Activated CD4-positive, alpha-beta T cell treated with anti-CD3 and anti-CD28 coated beads, Interleukin-10, Interleukin-2, amounts not matched to agents 100 ng/mL and 50 ng/mL, durations not matched to agents 16 hours and 8 hours (primary cell): ENCODE measurements around the gene SMPD2.
A peak's percentile ranks its signal among the peaks of the same experiment; 100 is the strongest.

Experiments used
- DNase-seq: peaks from one replicate; pipeline ENCODE4 v3.0.0-alpha.2; 2020

SMPD2 gene

DNA sequence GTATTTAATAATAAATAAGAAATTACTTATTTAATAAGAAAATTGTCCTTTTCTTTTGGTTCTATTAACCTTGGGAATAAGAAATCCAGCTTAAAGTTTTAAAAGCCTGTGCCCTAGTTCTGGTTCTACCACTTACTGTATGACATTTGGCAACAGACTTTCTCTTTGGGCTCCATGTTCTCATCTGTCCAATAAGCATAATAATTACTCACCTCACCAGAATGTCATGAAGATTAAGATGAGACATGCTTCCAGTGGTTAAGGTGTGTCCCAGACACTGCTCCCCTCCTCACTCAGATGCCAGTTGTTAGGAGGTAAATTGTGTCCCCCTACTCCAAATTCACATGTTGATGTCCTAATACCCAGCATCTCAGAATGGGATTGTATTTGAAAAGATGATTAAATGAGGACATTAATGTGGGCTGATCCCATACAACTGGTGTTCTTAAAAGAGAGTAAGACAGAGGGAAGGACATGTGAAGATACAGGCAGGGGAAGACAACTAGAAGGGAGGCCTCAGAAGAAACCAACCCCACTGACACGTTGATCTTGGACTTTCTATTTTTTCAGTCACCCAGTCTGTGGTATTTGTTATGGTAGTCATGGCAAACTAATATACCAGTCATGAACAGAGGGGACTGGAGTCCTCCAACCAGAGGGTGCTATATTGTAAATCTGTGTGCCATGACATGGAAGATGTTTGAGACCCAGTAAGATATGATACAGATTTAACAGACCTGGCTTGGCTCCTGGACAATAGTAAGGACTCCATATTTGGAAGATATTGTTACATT, 21.4 kb downstream of the SMPD2 start:
- no peak for DNase-seq

DNA sequence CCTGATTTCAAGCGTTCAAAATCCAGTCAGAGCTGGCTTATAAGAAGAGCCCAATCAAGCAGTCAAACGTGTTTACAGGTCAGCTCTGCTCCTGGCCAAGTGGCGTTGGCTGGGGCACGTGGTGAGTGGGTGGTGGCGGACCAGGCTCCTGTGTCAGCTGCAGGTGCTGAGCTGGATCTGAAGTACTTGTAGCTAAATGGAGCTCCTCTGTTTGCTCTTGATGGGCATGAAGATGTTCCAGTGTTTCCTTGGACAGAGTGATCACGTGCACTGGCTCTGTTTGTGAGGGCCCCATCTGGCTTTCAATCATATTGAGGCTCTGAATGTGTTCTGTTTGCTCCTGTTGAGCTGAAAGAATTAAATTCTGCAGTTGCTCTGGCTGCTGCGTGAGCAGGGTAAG, 25.2 kb downstream of the SMPD2 start:
- no peak for DNase-seq

DNA sequence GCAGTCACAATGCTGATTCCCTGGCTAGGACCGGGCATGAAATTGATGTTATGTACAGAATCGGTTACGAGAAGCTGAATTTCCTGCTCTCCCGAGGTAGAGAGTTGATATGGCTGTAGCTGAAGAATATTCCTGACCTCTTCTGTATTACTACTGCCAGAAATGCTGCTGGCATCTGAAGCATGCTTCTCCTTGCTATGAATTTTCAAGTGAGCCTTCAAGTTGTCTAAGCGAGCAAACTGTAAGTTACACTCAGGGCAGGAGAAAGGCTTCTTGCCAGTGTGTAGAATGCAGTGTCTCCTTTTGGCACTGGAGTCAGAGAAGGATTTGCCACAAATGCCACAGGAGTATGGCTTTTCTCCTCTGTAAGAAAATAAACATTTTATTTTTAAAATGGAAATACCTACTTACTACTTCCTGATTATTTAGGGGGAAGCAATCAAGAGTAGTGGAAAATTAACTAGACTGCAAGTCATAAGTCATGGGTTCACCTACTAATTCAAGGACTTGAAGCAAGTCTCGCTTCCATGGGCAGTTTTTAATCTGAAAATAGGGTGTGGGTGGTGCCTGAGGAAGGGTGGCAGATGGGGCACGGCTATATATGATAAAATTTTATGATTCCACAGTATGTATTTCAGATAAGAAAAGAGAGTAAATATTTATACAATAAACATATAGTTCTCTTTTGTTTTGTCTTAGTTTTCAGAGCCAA, 25.8 kb downstream of the SMPD2 start:
- no peak for DNase-seq

DNA sequence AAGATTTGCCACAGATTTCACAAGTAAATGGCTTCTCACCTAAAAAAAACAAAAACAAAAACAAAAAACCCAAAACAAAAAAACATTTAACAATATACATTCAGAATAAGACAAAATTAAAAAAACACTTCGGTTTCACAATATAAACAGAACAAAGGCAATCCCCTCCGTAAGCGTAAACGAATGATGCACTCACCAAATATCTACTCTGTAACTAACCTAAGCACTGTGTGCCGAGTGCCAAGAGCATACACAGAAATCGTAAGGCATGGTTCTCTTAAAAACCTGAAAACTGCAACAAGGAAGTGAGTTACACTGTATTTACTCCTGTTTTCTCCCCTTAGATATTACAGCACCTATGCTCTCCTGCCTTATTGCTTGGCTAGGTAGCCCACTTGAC, 27.2 kb downstream of the SMPD2 start:
- no peak for DNase-seq

DNA sequence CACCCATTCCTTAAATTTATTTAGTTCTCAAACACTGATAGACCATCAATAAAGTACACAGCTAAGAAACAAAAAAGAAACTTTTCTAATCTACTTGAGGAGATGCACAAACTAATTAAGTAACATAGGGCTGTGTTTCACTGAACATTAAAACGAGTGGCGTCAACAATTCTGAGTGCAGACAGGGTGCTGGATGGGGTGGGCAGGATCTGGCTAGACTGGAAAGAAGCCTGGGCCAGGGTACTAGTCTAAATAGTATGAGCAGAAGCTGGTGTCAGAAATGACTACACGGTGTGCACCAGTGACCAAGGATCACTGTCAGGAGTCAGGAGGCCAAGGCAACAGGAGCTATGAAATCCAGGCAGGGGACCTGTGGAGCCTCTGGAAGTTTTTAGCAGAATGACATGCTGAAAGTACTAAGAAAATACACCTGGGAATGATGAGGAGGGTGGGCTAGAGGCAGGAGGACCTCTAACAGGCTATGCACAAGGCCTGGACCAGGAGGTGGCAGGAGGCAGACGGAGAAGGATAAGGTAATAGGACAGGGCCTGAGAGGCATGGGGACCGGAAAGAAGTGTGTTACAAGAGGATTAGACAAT, 29.2 kb downstream of the SMPD2 start:
- DNase-seq = no peak

DNA sequence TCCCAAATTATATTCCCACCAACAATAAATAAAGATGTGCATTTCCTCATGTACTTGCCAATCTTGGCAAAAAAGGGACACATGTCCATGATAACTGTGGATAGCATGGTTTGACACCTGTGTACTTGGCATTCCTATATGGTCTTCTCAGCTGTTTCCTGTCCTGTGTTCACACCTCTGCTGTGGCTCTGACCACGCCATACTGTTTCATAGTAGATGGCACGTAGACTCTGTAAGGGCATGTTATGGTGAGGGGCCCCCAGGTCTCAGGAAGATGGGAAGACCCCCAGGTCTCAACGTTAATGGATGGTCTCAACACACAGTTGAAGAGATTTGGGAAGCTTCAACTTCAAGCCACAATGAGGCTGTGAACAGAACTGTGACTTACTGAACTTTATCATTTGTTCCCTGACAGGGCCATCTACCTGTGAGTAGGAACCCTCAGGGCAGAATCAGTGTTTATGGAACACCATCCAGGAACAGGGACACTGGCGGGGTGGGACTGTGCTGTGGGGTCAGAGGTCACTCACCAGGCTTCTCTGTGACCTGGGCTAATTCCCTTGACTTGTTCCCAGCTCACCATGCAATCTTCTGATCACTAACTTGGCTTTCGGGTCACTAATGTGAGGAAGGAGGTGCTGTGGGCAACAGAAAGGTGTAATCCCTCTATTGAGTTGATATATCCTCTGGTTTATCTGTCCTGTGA, 30.7 kb downstream of the SMPD2 start:
- no peak for DNase-seq

DNA sequence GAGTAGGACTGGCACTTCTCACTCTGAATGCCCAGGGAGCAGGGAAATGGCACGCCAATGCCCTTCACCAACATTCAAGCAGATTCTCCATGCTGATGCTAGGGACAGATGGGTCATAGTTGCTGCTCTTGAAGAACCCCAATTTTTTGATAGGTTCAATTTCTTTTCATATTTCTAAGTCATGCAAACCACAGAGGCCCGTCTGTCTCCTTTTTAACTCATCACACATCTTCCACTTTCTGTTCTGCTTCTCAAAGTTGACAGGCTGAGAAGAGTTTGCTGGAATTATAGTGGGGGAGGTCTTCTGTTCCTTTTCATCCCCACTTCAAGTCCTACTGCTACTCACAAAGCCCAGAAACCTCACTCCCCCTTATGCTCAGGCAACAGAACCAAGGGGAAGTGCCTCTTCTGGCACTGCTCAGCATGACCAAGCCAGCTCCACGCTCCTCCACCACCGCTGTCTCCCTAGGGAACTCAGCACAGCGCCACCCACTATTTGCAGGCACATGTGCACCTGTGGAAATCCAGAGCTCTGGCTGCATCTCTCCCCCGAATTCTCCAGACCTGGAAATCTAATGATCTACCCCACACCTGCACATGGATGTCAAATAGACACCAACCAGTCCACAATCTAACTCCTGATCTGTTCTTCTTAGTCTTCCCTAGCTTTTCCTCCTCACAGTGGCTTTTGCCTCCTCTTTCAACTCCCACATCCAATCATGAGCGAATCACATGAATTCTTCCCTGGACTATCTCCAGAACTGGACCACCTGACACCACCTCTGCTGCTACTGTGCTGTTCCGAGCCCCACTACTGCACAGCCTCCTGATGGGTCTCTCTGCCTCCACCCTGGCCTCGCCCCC, 31.8 kb downstream of the SMPD2 start:
- DNase-seq = no peak

GRCh38 chr6:109473120-109473519, 32.6 kb downstream of the SMPD2 start:
- DNase-seq = no peak

GRCh38 chr6:109474995-109475394, 34.5 kb downstream of the SMPD2 start:
- DNase-seq = no peak

GRCh38 chr6:109475625-109476024, 35.1 kb downstream of the SMPD2 start:
- DNase-seq = no peak

DNA sequence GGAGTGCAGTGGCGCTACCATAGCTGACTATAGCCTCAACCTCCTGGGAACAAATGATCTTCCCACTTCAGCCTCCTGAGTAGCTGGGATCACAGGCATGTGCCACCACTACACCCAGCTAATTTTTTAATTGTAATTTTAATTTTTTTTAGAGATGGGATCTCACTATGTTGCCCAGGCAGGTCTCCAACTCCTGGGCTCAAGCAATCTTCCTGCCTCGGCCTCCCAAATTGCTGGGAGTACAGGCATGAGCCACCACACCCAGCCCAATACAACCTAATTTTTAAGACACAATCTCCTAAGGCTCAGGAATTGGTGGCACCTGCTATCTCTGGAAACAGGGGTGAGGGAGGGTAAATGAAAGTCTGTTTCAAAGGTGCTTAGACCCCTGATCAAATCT, 36.7 kb downstream of the SMPD2 start:
- DNase-seq = no peak

GRCh38 chr6:109477725-109478124, 37.2 kb downstream of the SMPD2 start:
- no peak for DNase-seq

- DNase-seq = no peak
Measured at GRCh38 chr6:109478222-109478805, 37.8 kb downstream of the SMPD2 start.

GRCh38 chr6:109478841-109479624, 38.5 kb downstream of the SMPD2 start:
- DNase-seq = no peak

DNA sequence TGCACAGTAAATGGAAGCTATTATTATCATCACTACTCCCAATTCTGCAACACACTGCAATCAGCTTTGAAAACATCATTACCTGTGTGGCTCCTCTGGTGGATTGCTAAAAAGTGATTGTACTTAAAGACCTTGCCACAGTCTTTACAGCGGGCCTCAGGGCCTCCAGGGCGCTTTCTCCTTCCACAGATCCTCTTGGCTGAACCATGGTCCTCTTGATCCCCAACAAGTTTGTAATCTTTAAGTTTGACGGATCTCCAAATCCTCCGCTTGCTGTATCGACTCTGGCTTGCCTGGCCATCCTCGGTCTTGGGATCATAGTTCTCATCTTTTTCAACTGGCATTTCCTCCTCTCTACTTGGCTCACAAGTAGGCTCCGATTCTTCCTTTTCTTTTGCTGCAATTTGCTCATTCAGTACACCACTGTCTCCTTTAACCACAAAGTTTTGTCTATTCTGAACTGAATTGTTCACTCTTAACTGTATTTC, 40.5 kb downstream of the SMPD2 start:
- no peak for DNase-seq

DNA sequence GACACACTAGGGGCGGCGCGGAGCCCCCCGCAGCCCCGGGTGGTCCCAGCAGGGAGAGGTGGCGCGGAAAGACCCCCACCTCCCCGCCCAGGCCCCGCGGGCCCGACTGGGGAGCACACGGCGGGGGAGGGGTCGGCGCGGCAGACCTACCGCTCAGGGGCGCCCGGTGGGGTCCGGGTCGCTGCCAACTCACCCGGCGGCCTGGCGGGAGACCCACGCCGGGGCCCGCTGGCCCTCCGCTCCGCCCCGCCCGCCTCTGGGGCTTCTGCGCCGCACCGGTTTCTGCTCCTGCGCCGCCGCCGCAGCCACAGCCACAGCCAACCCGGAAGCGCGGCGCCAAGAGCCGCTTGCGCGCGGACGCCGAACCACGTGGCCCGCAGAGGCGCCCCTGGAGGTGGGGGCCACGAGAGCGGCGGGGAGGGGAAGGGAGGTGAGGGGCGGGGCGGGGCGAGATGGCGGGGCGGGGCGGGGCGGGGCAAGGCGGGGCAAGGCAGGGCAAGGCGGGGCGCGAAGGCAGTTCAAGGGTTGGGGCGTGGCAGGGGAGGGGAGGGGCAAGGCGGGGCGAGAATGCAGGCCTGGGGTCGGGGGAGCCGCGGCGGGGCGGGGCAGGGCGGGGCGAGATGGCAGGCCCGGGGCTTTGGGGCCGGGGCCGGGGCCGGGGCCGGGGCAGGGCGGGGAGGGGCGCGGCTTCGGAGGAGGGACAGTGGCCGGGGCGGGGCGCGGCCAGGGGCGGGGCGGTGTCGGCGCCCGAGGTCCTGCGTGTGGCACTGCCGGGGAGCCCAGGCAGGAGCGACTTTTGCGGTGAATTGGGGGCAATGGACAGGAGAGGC, 42.6 kb downstream of the SMPD2 start, which contains the start of gene ZBTB24:
Gene ZBTB24 (minus strand): TSS at position 315 of the 830 bp plus-strand sequence. CDS start 1,193 bp downstream, outside the sequence.
- peak; percentile 95 for DNase-seq

DNA sequence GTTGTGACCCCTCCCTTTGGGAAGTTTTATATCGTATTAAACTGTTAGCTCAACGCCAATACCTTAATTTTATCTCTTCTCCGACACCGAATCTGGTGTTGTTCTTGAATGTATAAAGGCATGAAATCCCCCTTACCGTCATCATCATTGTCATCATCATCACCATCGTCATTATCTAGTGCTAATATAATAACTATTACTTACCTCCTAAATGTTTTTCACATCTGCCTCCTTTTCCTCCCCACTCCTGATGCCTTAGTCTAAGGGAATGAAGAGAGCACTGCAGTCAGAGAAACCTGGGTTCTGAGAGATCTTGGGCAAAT, 43.2 kb downstream of the SMPD2 start:
- no peak for DNase-seq

DNA sequence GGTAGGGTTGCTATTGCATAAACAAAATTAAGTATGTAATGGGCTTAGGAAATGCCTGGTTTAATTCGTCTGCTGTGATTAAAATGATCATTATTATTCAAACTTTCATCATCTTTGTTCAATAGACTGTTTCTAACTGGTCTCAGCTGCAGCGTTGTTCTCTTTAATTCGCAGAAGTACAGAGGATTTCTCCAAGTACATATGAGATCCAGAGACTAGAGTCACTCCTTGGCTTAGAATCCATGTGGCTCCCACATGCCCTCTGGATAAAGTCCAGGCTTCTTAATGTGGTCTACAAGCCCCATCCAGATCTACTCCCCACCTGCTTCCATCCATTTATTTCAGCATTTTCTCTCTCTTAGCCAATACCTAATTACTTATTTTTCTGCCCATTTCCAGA, 43.6 kb downstream of the SMPD2 start:
- DNase-seq = no peak

GRCh38 chr6:109485266-109485935, 44.9 kb downstream of the SMPD2 start:
- DNase-seq = no peak

- DNase-seq = no peak
Measured at GRCh38 chr6:109486068-109486467, 45.5 kb downstream of the SMPD2 start.
